Midbrain (tissue), 1 donor: ENCODE data around the gene TOX3.

Source experiments
- DNase-seq: peaks from one replicate; lab custom pipeline; 2025; lab: John Stamatoyannopoulos, UW

The TOX3 gene

GRCh38 chr16:52451971-52452421 lies 94.9 kb downstream of the TOX3 start:
- no peak for DNase-seq

- no peak for DNase-seq
These were observed 96.0 kb downstream of the TOX3 start for GRCh38 chr16:52450916-52451315.

GRCh38 chr16:52450241-52450640 lies 96.7 kb downstream of the TOX3 start:
- DNase-seq, result no peak

GRCh38 chr16:52446080-52446479 lies 100.9 kb downstream of the TOX3 start:
- no peak for DNase-seq

- DNase-seq, result no peak
These were observed 105.1 kb downstream of the TOX3 start for GRCh38 chr16:52441886-52442285.

- DNase-seq, result no peak
These were observed 106.7 kb downstream of the TOX3 start for GRCh38 chr16:52440248-52440647.

GRCh38 chr16:52439750-52440149 lies 107.2 kb downstream of the TOX3 start:
- DNase-seq, result no peak

- DNase-seq, result no peak
These were observed 107.7 kb downstream of the TOX3 start for GRCh38 chr16:52439171-52439701.

- no peak for DNase-seq
These were observed 109.7 kb downstream of the TOX3 start for GRCh38 chr16:52437277-52437670.

GRCh38 chr16:52436339-52437276 lies 110.3 kb downstream of the TOX3 start:
- DNase-seq, result no peak

- no peak for DNase-seq
These were observed 112.7 kb downstream of the TOX3 start for GRCh38 chr16:52434224-52434623.

- DNase-seq, result no peak
These were observed 113.3 kb downstream of the TOX3 start for GRCh38 chr16:52433643-52434042.

GRCh38 chr16:52424591-52424990 lies 122.4 kb downstream of the TOX3 start:
- no peak for DNase-seq

- DNase-seq, result no peak
These were observed 124.6 kb downstream of the TOX3 start for GRCh38 chr16:52422307-52422706.

- DNase-seq, result no peak
These were observed 128.7 kb downstream of the TOX3 start for GRCh38 chr16:52418201-52418600.

- no peak for DNase-seq
These were observed 130.1 kb downstream of the TOX3 start for GRCh38 chr16:52416888-52417287.

- DNase-seq, result no peak
These were observed 135.9 kb downstream of the TOX3 start for GRCh38 chr16:52411011-52411410.

GRCh38 chr16:52408191-52408845 lies 138.6 kb downstream of the TOX3 start:
- DNase-seq, result no peak

GRCh38 chr16:52407778-52408177 lies 139.2 kb downstream of the TOX3 start:
- DNase-seq, result no peak

GRCh38 chr16:52405441-52405840 lies 141.5 kb downstream of the TOX3 start:
- no peak for DNase-seq

GRCh38 chr16:52404546-52404945 lies 142.4 kb downstream of the TOX3 start:
- DNase-seq, result no peak

GRCh38 chr16:52399116-52399515 lies 147.8 kb downstream of the TOX3 start:
- DNase-seq, result no peak

- DNase-seq, result no peak
These were observed 148.4 kb downstream of the TOX3 start for GRCh38 chr16:52398491-52398960.
